SIG-M5 (cell line): ENCODE measurements around the gene VWA3A.

ENCODE experiments used
- DNase-seq: peaks from one replicate; lab custom pipeline; 2025; lab: John Stamatoyannopoulos, UW

The VWA3A gene

DNA sequence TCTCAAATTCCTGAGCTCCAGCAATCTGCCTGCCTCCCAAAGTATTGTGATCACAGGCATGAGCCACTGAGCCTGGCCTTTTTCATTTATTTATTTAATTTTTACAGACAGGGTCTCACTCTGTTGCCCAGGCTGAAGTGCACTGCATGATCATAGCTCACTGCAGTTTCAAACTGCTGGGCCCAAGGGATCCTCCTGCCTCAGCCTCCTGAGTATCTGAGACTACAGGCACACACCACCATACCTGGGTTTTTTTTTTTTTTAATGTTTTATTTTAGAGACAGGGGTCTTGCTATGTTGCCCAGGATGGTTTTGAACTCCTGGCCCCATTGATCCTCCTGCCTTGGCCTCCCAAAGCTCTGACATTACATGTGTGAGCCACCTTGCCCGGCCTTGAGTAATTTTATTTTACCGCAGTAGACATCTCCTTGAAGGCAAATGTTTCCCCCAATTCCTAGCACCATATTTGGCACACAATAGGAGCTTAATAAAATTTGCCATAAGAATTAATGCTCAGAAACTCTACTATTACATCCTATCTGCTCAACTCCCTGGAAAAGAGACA lies 111.8 kb downstream of the VWA3A start:
- no peak for DNase-seq

DNA sequence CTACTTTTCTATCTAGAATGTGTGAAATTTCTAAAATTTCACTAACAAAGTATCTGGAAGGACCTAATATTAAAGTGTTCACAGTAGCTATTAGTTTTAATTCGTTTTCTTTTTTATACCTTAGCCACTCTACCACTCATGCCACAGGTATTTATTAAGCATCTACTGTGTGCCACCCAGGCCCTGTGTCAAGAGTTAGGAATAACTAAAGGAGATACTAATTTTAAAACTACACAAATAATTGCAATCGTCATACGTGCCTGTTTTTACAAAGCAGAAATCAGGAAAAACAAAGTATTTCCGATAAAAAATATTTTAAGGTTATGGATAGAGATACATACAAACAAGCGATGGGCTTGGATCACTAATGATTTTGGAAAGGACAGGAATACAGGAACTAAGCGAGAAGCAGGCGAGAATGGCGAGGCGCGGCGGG lies 113.3 kb downstream of the VWA3A start:
- no peak for DNase-seq

DNA sequence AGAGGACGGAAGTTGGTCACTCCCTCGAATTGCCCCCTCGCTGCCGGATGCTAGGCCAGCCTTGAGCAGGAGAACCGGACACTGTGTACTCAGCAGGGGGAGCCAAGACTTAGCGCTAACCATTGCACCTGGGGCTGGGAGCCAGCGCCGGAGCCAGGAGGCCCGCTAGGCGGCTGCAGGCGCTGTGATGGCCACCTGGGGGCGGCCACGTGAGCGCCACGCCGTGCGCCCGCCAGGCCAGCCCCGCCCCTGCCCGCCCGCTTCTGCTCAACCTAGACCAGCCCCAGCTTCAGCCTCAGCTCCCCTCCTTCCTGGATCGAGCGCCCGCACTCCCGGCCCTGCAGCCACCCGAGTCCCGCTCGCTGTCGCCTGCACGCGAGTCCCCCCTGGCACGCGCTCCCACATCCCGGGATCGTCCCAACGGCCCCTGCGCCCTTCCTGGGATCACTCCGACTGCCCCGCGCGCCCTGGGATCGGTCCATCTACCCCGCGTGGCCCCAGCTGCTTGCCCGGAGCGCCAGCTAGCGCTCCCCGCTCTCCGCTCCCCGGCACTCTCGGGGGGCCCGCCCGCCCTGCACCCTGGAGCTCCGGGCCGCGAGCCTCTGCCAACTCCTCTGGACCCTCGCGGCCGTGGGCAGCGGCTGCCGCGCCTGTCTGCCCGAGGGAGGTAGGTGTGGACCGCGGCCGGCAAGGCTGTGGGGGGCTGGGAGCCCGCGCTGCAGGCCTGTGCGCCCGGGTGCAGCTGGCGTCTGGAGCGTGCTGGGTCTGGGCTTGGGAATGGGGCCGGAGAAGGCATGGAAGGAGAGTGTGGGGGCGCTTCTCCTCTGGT lies 113.9 kb downstream of the VWA3A start, which contains the start of gene EEF2K:
EEF2K (plus strand) TSS at position 266 of the 829 bp plus-strand sequence. CDS start 19,452 bp downstream, outside the sequence.
- DNase-seq = no peak
